Stimulated activated CD4-positive, alpha-beta T cell treated with anti-CD3 and anti-CD28 coated beads, Interleukin-4, amount 100 ng/mL, for 4 hours (primary cell): ENCODE data around the gene PDE11A.
"Not testable (repeated sequence)": the region's sequence is repeated elsewhere in the genome, so short reads cannot be mapped to it uniquely, and the experiment has no call there.

Experiments used
- DNase-seq, 2 experiments: peaks; one replicate each; pipeline ENCODE4 v3.0.0-alpha.2; 2020

Gene PDE11A

GRCh38 chr2:178074123-178075005, 1.8 kb upstream of the PDE11A start:
- no peak for DNase-seq

DNA sequence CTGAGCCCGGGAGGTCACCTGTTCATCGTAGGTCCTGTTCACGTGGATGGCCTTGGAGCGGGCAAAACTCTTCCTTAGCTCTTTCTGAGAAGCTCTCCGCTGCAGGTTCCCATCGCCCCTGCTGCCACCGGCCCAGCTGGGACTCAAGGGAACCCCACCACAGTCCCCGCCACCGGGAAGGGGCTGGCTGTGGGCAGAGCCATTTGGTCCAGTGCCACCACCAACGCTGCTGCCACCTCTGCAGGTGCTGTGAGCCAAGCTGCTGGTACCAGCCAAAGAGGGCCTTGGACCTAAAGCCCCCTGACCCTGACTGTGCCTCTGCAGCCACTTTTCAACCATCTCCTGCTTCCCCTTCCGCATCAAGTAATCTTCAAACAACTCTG, 586 bp downstream of the PDE11A start:
- DNase-seq: no peak

DNA sequence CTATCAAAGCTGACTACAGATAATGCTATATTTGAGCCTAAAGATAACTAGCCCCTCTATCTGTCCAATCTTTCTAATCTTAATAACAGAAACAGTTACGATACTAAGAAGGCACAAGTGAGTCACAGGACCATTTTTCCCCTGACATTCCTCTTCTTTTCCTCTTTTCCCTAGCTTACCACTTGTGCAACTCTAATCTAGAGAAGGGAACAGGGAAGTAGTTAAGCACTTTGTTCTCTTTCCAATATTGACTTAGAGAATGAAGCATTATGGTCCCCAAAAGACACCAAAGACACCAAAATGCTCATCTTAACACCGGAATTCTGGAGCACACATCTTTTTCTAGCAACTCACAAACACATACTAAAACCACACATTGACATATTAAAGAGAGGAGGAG, 1.8 kb downstream of the PDE11A start:
- no peak for DNase-seq

DNA sequence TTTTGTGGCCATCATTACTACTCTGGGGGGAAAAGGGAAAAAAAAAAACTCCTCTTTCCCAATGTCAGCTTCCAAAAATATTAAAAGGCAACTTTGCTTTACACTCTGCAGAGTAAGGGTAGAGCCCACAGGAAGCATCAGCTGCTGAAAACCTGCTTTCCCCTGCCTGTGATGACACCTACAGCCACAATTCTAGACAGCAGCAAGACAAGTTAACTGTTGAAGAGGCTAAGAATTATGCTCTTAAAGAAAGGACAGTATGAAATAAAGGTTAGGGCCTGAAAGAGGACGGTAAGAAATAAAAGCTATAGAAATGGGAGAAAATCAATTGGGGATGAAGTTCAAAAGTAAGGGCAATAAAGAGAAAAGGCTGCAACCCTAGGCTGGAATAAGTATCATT, 3.0 kb downstream of the PDE11A start:
- no peak for DNase-seq

GRCh38 chr2:178068823-178069454, 3.6 kb downstream of the PDE11A start:
- DNase-seq: no peak

- DNase-seq: no peak
Observed at GRCh38 chr2:178066890-178067669, 5.5 kb downstream of the PDE11A start.

DNA sequence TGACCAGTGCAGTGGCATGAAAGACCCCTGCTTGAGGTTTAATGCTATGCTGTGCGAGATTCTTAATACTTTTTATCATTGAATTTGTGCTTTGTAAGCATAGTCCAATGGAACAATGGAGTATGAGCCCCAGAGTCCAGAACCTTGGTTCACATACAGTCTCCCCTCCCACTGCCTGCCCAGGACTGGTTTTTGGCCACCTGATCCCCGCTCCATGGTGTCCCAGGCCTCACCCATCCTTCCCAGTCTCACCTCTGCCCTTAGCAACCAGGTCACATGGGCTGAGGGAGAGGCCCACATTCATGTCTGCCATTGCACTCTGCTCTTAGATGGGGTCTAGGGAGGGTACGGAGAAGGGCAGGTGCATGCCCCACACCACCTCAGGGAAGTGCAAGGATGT, 6.3 kb downstream of the PDE11A start:
- DNase-seq: no peak

DNA sequence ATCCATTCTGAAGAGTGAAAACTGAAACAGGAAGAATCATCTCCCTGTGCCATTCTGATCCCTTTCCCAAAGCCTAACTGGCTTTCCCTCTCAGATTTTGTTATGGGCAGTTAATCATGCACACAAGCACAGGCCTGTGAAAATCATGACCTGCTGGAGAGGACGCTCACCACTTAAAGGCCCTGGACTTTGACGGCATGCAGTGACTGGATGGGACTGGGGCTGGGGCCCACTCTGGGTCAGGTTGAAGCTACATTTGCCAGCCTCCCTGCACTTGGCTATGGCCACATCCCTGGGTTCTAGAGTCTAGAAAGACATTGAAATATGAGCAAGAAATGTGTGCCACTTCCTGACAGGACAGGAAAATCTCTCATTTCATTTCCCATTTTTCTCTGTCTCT, 12.9 kb downstream of the PDE11A start:
- no peak for DNase-seq

GRCh38 chr2:178059111-178059510, 13.5 kb downstream of the PDE11A start:
- DNase-seq: no peak

GRCh38 chr2:178057179-178057680, 15.3 kb downstream of the PDE11A start:
- no peak for DNase-seq

DNA sequence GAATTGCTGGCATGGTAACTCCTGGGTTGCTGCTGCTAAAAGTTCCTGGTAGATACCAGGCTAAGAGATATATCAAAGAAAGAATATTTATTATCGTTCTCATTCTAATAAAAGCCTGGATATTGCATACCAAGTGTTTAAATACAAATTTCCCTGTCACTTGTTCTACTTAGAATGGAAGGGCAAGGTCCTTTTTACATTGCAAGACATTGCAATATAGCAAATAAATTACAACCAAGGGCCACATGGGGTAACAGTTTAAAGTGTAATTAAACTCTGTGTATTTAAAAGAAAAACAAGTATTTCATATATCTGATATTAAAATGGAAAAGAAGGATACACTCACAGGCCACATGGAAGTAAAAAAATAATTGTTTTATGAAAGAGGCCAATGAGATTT, 16.2 kb downstream of the PDE11A start:
- no peak for DNase-seq

DNA sequence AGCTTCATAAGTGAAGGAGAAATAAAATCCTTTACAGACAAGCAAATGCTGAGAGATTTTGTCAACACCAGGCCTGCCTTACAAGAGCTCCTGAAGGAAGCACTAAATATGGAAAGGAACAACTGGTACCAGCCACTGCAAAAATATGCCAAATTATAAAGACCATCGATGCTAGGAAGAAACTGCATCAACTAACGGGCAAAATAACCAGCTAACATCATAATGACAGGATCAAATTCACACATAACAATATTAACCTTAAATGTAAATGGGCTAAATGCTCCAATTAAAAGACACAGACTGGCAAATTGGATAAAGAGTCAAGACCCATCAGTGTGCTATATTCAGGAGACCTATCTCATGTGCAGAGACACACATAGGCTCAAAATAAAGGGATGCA, 21.3 kb downstream of the PDE11A start:
- not testable (repeated sequence) for DNase-seq

- no peak for DNase-seq
Observed at GRCh38 chr2:178047391-178047790, 25.2 kb downstream of the PDE11A start.

DNA sequence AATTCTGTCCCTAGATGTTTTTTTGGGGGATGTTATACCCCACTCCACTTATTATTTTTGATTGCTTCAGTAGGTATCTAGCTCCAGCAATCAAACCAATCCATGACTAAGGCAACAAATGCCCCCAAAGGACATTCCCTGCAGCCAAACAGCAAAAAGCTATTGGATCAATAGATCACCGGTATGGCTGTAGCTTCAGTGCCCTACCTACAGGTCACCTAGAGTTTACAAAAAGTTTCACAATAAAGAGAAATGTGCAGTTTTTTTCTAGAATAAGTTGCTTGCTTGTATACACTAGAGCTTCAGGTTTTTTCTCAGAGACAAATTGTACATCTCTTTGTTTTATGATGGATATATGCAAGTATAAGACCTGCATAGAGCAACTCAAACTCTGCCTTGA, 27.7 kb downstream of the PDE11A start:
- DNase-seq: no peak

DNA sequence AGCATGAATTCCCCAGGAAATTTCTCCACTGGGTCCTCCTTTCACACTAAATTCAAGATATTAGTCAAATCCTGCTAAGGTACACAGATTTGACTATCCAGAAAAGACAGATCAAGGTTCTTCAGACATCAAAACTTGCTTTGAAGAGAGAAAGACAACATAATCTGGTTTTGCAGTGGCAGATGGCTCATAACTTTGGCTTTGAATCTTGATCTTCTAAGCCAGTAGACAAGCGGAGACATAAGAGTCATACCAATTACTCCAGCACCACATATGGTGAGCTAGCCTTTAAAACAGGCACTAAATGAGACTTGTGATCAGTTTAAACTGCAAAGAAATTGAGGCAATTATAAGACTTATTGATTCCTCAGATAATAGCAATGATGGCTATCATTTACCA, 29.3 kb downstream of the PDE11A start:
- DNase-seq: no peak

DNA sequence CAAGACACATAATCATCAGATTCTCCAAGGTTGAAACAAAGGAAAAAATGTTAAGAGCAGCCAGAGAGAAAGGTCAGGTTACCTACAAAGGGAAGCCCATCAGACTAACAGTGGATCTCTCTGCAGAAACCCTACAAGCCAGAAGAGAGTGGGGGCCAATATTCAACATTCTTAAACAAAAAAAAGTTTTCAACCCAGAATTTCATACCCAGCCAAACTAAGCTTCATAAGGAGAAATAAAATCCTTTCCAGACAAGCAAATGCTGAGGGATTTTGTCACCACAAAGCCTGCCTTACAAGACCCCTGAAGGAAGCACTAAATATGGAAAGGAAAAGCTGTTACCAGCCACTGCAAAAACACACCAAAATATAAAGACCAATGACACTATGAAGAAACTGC, 39.0 kb downstream of the PDE11A start:
- not testable (repeated sequence) for DNase-seq

- no peak for DNase-seq
Observed at GRCh38 chr2:178029342-178029741, 43.2 kb downstream of the PDE11A start.

DNA sequence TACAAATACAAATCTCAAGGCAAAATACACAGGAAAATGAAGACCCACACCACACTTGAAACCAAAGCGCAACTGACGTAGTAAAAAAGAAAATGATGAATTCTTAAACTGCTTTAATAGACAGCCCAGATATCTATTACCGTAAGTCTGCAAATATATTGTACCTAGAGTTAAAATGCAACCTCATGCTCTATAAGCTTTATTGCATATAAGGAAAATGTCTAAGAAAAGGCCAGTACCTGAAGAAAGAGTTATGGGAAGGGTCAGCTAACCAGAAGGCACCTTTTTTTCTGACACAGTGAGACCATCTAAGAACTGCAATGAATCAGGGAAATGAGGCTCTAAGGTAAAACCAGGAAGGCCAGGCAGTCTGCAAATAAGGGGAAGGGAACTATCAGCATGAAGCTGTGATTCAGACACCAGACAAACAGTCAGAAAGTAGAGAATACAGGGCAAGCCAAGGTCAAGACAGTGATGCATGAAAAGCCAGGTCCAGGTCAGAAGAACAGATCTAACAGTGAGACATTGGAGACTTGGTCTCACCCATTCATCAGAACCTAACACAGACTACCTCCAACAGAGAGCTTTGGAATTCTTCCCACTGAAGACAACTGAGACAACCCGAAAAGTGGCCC, 46.9 kb downstream of the PDE11A start:
- no peak for DNase-seq

DNA sequence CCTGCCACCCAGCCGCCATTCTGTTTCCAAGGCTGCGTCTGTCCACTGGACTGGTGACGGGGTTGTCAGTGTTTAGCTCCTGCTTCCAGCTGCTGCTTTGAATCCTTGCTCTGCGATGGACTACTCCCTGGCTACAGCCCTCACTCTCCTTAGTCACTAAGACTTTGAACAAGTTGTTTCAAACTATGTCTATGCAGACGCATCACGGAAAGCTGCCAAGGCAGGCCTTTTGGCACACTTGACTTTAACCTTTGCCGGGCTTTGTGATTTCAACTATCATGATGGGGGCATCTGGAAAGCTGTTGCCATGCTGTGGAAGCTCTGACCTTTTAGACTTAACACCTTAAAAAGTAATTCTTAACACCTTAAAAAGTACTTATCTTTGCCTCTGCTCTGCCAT, 54.4 kb downstream of the PDE11A start:
- DNase-seq: no peak

GRCh38 chr2:178016612-178017011, 56.0 kb downstream of the PDE11A start:
- no peak for DNase-seq

DNA sequence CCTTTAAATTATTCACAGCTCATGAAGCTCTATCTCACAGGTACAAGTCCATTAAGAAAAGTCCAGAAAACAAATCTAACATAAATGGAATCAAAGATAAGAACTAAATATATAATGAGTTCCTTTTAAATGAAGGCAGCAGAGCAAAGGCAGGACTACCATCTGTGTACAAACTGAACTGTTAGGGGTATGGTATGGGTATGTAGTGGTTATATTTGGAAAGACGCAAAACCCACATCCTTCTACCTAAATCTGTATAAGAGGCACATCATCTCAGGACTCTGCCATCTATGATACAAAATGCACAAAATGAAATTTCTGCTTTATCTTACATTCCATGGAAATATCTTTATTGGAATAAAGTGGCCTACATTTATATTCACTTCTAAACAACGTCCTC, 59.9 kb downstream of the PDE11A start:
- no peak for DNase-seq

GRCh38 chr2:178009813-178010212, 62.8 kb downstream of the PDE11A start:
- DNase-seq: no peak

- no peak for DNase-seq
Observed at GRCh38 chr2:178008636-178009289, 63.8 kb downstream of the PDE11A start.
